ENCODE measurements around the gene GALNT9. TPM values are rescaled to one million over a fixed set of nuclear protein-coding genes. Genes with fewer than 3 reads are reported as not detected.

The GALNT9 gene
- total RNA-seq, 1 experiment from 2014 or later = 0.45 TPM

DNA sequence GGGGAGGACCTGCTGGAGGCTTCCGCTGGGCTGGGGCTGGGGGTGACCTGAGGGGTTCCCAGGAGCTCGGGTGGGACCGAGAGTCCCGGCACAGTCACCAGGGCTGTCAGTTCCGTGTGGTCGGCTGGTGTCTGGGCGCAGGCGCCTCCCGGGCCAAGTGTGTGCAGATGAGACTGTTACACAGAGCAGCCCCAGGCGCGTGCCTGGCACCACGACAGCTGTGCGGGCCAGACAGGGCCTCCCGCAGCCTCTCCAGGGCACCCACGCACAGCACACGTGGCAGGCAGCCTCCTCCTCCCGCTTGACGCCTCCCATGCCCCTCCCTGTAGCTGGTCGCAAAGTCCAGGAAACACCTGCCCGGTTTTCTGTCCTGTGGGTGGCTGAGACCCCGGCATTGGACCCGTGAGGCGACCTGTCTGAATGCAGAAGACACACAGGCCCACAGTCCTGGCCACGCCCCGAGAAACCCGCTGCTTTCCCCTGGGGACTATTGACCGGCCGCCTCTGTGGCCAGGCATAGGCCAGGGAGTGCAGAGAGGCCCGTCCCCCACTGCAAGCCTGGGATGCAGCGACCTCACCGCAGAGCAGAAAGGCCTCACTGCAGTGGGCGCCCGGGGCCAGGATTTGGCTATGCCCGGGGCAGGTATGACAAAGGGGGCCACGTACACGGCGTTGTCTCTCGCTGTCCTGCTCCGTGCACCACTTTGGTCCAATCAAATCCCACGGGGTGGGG, 12.1 kb upstream of the GALNT9 start:
- H3K27me3 ChIP-seq (replicated peaks; ENCODE audit: control insufficient read depth, insufficient read depth, low read length) = no peaks in the 10 kb centered on the region; the same call in 1 of the 2 replicates
- no peaks in the 10 kb centered on the region for H3K36me3 ChIP-seq (ENCODE audit: control insufficient read depth, insufficient read depth, low read length)

DNA sequence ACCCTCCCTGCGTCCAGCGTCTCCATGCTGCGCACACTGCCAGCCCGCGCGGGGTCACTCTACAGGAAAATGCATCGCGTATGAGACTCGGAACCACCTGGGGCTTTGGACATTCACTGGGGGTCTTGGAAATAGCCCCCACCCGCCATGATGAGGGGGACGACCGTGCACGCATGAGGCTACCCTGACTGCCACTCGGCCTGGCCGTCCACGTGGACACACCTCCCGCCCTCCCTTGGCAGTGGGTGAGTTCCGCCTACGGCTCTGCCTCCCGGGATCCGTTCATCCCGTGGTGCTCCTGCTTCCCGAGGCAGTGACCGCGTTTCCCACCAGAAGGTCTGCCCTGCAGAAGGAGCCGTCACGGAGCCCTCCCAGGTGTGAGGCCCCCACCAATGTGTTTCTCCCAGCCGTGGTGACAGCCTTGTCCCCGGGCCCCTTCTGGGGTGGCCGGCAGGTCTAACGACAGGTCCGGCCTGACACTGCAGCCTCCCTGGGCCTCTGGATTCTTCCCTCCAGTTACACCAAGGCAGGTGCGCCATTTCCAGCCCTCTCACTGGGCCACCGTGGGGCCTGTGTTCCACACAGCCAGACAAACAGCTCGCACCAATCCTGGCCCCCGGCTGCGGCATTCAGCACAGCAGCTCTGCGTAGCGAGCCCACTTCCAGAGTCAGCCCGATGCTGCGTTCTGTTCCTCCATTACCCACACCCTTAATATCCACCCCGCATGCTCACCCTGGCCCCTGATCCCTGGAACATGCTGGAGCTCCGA, 11.1 kb upstream of the GALNT9 start:
- BruUV-seq (replicated peaks) = no TSS peak
- H3K9me3 Mint-ChIP-seq (ENCODE audit: unreplicated experiment) = peaks cover 6% of the 10 kb centered on the region
- Histone ChIP-seq H3K9me3 (no peaks in the 10 kb centered on the region; the same call in 1 of the 2 replicates), H3K4me3 (ENCODE audit: low read depth, low read length) (no peak overlapping the region), H3K4me1 (no peaks in the 10 kb centered on the region), H3K36me3 (ENCODE audit: control insufficient read depth, insufficient read depth, low read length) (no peaks in the 10 kb centered on the region), H3K27me3 (replicated peaks; ENCODE audit: control insufficient read depth, insufficient read depth, low read length) (no peaks in the 10 kb centered on the region; the same call in 1 of the 2 replicates)
- no peaks in the 10 kb centered on the region for H3K4me1 Mint-ChIP-seq (ENCODE audit: low read depth, unreplicated experiment)
- peaks cover 15% of the 10 kb centered on the region for H3K27me3 Mint-ChIP-seq (ENCODE audit: insufficient read depth, unreplicated experiment)
- no peaks in the 10 kb centered on the region for H3K36me3 Mint-ChIP-seq (ENCODE audit: insufficient read depth, unreplicated experiment)
- H3K4me3 Mint-ChIP-seq (ENCODE audit: unreplicated experiment) = no peak overlapping the region
- H3K27ac Mint-ChIP-seq (ENCODE audit: unreplicated experiment) = no peak overlapping the region
- POLR2A ChIA-PET = no interaction called here
- DNase-seq = no peak
- TF ChIP-seq, protein P1, sequence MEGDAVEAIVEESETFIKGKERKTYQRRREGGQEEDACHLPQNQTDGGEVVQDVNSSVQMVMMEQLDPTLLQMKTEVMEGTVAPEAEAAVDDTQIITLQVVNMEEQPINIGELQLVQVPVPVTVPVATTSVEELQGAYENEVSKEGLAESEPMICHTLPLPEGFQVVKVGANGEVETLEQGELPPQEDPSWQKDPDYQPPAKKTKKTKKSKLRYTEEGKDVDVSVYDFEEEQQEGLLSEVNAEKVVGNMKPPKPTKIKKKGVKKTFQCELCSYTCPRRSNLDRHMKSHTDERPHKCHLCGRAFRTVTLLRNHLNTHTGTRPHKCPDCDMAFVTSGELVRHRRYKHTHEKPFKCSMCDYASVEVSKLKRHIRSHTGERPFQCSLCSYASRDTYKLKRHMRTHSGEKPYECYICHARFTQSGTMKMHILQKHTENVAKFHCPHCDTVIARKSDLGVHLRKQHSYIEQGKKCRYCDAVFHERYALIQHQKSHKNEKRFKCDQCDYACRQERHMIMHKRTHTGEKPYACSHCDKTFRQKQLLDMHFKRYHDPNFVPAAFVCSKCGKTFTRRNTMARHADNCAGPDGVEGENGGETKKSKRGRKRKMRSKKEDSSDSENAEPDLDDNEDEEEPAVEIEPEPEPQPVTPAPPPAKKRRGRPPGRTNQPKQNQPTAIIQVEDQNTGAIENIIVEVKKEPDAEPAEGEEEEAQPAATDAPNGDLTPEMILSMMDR (IDR thresholded peaks at IDR 0.05; ENCODE audit: insufficient read depth in 1 of 2, low read depth in 1 of 2, low read length in 1 of 2, severe bottlenecking in 1 of 2, unreplicated experiment in 1 of 2) = no peak
- CTCF ChIA-PET = interaction anchor here (0.7 kb wide), 1 partner anchor 31 kb away, joined by 3 read pairs; no protein-coding TSS in a partner anchor
- intact Hi-C loops (cut with micrococcal nuclease; ENCODE audit: unreplicated experiment) = no loop called here

More for the DNA sequence above, 12.1 kb upstream of the GALNT9 start:
- TF ChIP-seq, protein P1 (IDR thresholded peaks at IDR 0.05; ENCODE audit: insufficient read depth in 1 of 2, low read depth in 1 of 2, low read length in 1 of 2, severe bottlenecking in 1 of 2, unreplicated experiment in 1 of 2) = no peak
- DNase-seq = no peak
- H3K4me1 Mint-ChIP-seq (ENCODE audit: low read depth, unreplicated experiment) = no peaks in the 10 kb centered on the region
- Histone ChIP-seq H3K4me1 (no peaks in the 10 kb centered on the region), H3K4me3 (ENCODE audit: low read depth, low read length) (no peak overlapping the region), H3K9me3 (no peaks in the 10 kb centered on the region; the same call in 1 of the 2 replicates)
- BruUV-seq (replicated peaks) = no TSS peak
- POLR2A ChIA-PET = no interaction called here
- H3K4me3 Mint-ChIP-seq (ENCODE audit: unreplicated experiment) = no peak overlapping the region
- intact Hi-C loops (cut with micrococcal nuclease; ENCODE audit: unreplicated experiment) = no loop called here
- H3K36me3 Mint-ChIP-seq (ENCODE audit: insufficient read depth, unreplicated experiment) = no peaks in the 10 kb centered on the region
- peaks cover 16% of the 10 kb centered on the region for H3K27me3 Mint-ChIP-seq (ENCODE audit: insufficient read depth, unreplicated experiment)
- no peaks in the 10 kb centered on the region for H3K9me3 Mint-ChIP-seq (ENCODE audit: unreplicated experiment)
- H3K27ac Mint-ChIP-seq (ENCODE audit: unreplicated experiment) = no peak overlapping the region
- CTCF ChIA-PET = interaction anchor here (0.7 to 1.6 kb wide), 2 partner anchors 30 to 72 kb away, joined by 3 to 4 read pairs; no protein-coding TSS in a partner anchor

DNA sequence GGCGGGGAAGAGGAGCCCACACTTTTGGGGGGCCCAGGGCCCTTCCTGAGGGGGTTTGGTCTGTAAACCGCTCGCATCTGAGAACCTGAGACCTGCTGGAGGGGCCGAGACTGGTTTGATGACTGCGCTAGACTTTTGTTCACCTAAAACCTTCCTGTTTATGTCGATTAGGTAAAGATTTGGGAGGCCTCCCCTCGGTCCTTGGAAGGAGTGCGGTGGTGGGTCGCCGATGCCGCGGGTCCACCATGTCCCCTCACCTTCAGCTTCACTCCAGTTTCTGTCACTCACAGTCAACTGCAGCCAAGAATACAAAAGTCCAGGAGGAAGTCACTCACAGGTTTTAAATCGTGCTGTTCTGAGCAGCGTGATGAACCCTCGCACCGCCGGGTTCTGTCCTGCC, 10.5 kb upstream of the GALNT9 start:
- Mint-ChIP-seq H3K9me3 (ENCODE audit: unreplicated experiment) (peaks cover 11% of the 10 kb centered on the region), H3K27me3 (ENCODE audit: insufficient read depth, unreplicated experiment) (peaks cover 19% of the 10 kb centered on the region), H3K4me3 (ENCODE audit: unreplicated experiment) (no peak overlapping the region), H3K4me1 (ENCODE audit: low read depth, unreplicated experiment) (no peaks in the 10 kb centered on the region), H3K36me3 (ENCODE audit: insufficient read depth, unreplicated experiment) (no peaks in the 10 kb centered on the region), H3K27ac (ENCODE audit: unreplicated experiment) (no peak overlapping the region)
- no peak for DNase-seq
- CTCF ChIA-PET = no interaction called here
- no peaks in the 10 kb centered on the region; the same call in 1 of the 2 replicates for H3K27me3 ChIP-seq (replicated peaks; ENCODE audit: control insufficient read depth, insufficient read depth, low read length)
- no peak overlapping the region for H3K4me3 ChIP-seq (ENCODE audit: low read depth, low read length)
- no peaks in the 10 kb centered on the region for H3K36me3 ChIP-seq (ENCODE audit: control insufficient read depth, insufficient read depth, low read length)
- intact Hi-C loops (cut with micrococcal nuclease; ENCODE audit: unreplicated experiment) = no loop called here
- H3K4me1 ChIP-seq = no peaks in the 10 kb centered on the region
- TF ChIP-seq, protein P1 (IDR thresholded peaks at IDR 0.05; ENCODE audit: insufficient read depth in 1 of 2, low read depth in 1 of 2, low read length in 1 of 2, severe bottlenecking in 1 of 2, unreplicated experiment in 1 of 2) = no peak
- no peaks in the 10 kb centered on the region; the same call in 1 of the 2 replicates for H3K9me3 ChIP-seq
- BruUV-seq (replicated peaks) = no TSS peak
- POLR2A ChIA-PET = no interaction called here
